ENCODE data around the gene C18orf63.

Gene C18orf63

DNA sequence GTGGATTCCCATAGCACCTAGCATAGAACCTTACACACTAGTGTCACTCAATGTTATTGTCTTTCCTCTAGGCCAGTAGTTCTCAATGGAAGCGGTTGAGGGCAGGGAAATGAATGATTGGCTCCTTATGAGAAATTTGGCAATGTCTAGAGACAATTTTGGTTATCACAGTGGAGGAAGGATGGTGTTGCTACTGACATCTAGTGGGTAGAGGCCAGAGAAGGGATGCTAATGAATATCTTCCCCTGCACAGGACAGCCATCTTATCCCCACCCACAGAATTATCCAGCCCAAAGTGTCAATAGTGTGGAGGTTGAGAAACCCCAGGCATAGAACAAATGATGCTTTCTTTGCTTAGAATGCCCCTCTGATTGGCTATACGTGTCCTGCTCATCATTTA lies 15.8 kb downstream of the C18orf63 start:
- DNase-seq, result no peak

DNA sequence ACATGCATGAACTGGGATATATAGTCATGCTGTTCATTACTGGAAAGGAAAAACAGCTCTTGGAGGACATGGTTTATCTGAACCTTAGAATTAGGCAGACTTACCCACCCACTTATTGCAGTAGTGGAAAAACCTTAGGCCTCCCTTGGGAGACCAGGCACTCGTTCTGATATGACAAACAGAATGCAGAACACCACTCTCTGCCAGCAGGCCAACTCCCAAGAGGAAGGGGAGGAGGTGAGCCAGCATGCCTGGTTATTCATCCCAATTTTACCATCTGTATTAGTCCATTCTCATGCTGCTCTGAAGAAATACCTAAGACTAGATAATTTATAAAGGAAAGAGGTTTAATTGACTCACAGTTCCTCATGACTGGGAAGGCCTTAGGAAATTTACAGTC lies 17.5 kb downstream of the C18orf63 start:
- DNase-seq, result no peak

DNA sequence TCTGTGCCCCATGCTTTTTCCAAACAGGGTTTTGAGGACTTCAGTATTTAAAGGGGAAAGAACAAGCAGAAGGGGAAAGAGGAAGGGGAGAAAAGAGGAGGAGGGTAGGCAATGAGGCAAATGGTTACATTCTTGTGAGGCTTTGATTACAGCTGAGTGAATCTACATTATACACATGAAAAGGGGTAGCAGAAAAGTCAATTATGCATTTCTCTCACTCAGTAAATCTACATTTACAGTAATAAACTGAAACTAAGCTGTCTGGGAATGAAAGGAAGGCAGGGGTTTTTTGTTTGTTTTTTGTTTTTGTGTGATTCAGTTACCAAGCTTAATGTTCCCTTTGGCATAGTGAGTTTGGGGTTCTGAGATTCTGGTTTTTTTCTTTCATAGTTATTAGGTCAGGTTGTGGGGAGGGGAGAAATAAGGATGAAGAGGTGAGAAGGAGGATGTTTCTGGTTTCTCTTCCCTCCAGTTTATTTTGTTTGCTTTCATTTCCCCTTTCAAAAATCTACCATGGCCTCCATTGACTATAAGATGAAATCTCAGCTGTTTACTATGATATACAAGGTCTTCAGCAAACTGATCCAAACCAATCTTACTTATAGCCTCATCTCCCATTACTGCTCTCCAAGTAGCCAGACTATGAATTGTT lies 18.7 kb downstream of the C18orf63 start:
- no peak for DNase-seq

GRCh38 chr18:74336656-74337055 lies 21.0 kb downstream of the C18orf63 start:
- DNase-seq, result no peak

DNA sequence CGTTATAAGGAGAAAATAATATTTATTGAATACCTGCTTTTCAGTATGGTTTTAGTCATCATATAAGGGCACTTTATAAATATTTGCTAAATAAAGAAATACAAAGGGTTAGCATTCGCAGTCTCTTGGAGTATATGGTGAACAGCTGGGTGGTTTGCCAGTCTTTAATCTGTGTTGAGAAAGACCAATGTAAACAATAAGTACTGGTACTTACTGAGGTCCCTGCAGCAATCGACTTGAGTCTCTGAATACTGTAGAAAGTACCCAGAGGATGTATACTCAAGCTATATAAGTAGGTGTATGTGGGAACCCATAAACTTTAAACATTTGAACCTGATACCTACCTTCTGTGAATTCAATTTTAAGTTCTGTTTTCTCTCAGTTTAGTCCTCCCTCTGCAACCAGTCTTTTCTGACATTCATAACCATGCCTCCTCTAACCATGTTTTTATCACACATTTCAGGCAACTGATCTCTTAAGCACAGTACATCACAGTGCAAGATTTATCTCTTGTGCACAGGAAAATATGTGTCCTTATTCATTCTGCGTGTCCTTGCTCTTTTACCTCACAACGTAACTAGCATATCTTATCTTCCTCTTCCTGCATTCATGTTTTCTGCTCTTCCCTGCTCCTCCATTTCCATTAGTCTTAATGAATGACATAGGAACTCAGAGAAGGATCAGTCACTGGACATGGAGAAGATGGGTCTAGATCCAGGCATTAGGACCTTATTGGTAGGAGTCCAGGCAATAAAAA lies 21.7 kb downstream of the C18orf63 start:
- no peak for DNase-seq

- no peak for DNase-seq
Measured at GRCh38 chr18:74337912-74338309, 22.3 kb downstream of the C18orf63 start.

GRCh38 chr18:74342416-74343043 lies 26.9 kb downstream of the C18orf63 start:
- no peak for DNase-seq

- DNase-seq, result no peak
Measured at GRCh38 chr18:74346206-74346605, 30.6 kb downstream of the C18orf63 start.

DNA sequence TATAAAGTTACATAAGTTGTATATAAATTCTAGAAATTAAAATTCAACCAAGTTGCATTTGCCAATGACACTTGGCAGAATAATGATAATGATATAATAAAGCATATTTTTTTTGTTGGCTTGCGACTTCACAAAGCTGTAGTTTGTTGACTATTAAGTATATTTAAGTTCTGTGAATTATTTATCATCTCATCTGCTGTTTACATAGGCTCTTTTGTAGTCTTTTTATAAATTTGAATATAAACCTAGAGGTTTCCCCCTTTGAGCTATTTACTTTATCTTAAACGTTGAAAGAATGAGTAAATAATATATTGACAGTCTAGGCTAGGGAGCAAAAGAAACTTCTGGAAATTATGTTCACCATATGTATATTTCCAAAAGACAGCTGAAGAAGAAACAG lies 32.9 kb downstream of the C18orf63 start:
- no peak for DNase-seq

DNA sequence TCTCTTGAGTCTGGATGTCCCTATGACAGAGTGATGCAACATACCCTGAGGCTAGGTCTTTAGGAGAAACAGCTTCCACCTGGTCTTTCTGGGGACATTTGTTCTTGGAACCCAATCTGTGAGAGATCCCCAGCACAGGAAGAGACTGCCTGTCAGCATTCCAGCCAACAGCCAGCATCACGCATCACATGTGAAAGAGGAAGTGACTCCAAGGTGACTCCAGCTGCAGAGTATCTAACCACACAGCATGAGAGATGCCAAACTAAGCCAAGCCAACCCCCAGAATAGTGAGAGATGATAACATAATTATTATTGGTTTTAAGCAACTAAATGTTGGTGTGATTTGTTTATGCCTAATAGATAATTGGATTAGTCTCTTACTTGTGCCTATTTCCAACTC lies 35.7 kb downstream of the C18orf63 start:
- DNase-seq, result no peak

DNA sequence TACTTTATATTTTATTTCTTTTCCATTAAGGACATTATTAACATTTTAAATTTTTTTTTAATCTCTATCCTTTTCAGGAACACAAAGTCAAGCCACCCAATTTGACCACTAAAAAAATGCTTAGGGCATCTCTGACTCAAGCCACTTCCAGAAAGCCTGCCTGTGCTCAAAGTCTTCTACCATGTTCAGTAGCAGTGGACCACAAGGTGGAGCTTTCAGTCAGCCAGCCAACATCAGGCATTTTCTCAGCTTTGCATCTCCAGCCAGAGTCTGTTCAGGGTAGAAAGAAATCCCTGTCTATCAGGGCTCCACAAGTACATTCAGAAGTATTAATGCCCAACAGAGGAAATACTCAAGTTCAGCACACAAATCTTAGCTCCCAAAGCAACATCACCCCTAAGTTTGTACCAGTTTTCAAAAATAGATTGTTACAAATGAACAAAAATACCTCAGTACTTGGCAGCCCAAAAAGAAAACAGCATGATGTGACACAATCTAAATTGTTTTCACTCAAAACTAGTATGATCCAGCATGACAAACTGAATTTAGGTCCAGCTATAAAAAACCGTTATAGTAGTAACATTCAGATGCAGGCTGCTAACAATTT lies 37.6 kb downstream of the C18orf63 start:
- DNase-seq, result no peak

DNA sequence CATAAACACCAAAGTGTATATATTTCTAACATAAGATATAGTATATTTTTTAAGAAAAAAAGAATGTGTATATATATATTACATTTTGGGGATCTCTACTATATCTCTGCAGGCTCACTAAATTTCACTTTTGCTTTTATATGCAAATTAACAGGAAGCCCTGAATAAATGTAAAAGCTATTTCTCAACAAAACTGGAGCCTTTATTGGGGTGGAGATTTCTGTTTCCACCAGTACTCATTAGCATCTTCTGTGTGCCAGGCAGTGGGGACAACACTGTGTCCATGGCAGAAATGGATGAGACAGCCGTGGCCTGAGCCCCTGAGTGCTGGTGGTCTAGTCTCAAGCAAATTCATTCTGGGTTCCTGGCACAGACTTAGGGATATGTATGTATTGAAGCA lies 41.3 kb downstream of the C18orf63 start:
- DNase-seq, result no peak

DNA sequence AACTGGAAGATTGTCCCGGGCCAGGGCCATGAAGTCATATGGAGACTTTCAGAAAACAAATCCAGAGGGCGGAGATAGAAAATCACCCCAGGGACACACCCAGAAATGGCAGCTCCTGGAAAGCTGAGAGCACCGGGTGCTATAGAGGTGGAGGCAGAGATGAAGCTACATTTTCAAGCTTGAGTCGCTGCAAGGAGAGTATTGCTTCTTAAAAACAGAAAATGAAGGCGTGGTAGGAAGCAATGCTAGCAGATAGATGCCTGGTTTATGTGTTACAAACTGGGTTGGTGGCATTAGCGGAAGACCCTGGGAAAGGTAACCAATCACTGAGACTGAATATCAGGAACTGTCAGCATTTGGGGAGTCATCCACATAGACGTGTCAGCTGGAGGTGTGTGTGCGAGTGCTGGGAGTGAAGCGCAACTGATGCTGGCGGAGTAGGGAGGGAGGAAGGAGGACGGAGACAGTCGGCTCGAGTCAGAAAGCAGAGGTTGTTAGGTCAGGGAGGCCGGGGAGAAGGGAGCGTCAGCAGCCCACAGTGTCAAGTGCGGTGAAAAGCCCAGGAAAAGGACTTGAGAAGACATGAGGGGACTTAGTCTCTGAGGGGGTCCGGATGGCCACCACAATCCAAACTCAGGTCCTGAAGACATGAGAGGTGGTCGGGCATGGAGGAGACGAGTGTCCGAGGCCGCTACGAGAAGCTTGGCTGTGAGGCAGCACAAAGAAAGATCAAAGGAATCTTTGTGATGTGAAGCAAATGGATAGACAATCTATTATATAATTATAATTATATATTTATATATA lies 45.4 kb downstream of the C18orf63 start:
- no peak for DNase-seq

- DNase-seq, result no peak
Measured at GRCh38 chr18:74367905-74368304, 52.3 kb downstream of the C18orf63 start.

DNA sequence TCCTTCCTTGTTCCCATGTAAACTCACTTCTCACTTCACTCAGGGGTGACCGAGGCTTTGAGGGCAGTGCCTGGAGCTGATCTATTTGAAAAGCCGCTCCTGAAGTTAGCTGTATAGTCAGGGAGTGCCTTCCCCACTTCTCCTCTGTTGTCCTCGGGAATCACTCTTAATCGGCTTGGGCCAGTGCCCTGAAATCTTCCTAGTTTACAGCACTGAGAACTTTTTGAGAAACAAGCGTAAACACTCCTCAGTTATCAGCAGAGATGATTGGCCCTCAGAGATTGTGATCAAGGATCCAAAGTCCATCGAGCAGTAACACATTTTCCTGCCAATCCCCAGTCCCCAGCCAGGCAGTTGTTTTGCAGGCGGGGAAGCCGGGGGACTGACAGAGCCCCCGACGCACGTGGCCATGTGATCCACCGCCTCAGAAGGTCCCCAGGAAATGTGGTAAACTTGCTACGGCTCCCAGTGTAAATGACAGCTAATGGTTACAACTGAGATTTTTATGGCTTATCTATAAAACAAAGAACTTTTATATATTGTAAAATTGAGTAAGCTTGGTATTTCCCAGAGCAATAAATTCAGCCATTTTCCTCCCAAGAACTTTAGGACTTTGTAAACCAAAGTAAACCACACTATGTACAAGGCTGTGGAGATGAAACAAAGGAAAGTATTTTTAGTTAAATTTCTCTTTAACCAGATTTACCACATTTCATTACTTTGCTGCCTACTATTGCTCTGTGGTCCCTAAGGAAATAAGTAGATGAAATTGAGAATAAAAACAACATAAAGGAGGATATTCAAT lies 53.5 kb downstream of the C18orf63 start:
- no peak for DNase-seq

DNA sequence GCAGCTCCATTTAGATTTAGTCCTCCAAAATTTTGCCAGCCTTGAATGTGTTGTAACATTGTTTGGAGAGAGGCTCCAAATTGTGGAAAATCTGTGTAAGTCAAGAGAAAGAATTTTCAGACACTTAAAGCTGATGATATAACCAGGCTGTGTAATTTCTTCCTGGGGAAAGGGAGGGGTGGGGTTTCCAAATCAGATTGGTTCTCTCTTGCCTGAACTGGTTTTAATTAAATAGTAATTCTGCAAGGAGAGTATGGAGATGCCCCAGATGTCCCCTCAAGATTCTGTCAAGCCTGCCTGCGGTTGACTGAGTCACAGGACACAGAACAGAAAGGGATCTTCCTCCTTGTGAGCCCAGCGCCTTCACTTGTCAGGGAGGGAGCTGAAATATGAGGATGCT lies 54.5 kb downstream of the C18orf63 start:
- no peak for DNase-seq

DNA sequence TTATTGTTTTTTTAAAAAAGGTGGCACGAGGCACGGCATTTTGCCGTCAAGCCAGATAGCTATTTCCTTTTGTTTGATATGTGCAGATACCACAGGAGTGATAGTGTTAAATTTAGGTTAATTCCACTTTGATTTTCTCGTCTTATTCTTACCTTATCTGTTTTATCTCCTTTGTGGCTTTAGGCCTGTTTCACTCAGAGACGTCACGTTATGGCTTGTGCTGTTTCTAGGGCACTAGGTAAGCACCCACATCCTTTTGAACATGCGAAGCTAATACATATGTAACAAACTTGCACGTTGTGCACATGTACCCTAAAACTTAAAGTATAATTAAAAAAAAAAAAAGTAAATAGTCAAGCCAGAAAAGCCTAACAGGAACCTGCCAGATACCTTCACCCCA lies 57.8 kb downstream of the C18orf63 start:
- no peak for DNase-seq

DNA sequence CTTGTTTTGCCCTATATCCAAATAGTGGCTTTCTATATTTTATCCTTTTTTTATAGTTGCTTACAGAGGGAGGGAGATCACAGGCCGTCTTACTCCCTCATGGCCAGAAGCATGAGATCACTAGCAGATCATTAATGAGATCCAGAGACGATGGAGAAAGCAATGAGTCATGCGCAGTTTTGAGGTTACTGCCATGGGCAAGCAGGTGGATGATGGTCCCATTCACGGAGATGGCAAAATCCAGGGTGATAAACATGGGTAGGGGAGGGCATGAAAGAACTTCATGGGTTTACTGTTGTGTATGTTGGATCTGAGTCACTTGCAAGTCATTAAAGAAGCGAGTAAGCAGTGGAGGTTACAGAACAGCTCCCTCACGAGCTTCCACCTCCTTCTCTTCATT lies 60.4 kb downstream of the C18orf63 start:
- no peak for DNase-seq

- no peak for DNase-seq
Measured at GRCh38 chr18:74376523-74376922, 60.9 kb downstream of the C18orf63 start.

DNA sequence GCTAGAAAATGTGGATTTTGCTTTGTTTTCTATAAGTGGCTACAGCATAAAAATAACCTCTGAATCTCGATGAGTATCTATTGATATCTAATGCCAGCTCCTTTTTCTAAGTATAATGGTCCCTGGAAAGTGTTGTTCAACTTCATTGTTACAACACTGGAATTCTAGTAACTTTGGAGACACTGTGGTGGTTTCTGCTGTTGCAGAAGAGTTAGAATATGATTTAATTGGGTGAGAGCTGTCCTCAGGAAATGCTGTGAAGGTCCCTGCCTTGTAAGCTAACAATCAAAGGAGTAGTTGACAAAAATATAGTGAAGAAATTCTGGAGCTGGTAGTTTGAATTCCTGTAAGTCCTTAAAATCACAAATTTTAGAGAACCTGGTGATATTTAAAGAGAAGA lies 62.1 kb downstream of the C18orf63 start:
- no peak for DNase-seq

- no peak for DNase-seq
Measured at GRCh38 chr18:74378179-74378682, 62.6 kb downstream of the C18orf63 start.

DNA sequence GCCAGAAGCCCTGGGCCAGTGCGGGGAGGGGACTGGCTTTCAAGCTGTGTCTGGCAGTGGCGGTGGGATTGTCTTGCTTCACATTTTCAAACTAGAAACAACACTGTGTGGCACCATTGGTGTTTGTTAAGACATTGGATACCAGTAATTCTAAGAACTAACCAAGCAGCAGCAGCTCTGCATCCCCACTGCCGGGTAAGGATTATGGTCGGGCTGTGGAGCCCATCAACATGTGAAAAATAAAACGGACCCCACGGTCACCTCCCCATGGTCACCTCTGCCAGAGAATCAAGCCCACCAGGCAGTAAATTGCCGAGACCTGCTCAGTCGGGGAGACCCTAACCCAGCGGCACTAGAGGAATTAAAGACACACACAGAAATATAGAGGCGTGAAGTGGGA lies 65.3 kb downstream of the C18orf63 start:
- no peak for DNase-seq

Measured in cerebellar nuclear complex (tissue), 1 donor.